ENCODE results near the gene MANSC4.

Gene MANSC4

DNA sequence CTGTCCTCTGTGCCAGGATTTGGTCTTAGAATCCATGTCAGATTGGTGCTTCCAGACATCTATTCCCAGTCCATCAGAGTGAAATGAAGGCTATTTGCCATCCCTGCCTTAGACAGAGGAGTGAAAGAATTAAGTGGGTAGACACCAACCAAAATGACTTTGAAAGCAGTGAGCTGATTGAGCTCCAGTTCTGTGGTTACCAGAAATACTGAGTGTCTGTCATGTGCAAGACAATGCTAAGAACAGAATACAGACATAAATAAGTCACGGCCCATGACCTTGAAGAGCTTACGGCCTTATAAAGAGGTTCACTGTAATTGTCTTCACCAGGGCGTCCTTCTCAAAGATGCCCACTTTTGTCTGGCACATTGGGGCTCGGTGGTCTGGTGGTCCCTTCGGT, 21.6 kb upstream of the MANSC4 start:
- Histone ChIP-seq H3K27ac (no peak overlapping the region), H3K27me3 (no peaks in the 10 kb centered on the region), H3K36me3 (peaks cover 19% of the 10 kb centered on the region), H3K4me1 (ENCODE audit: control insufficient read depth in 1 of 2, insufficient read depth in 1 of 2, low read depth in 1 of 2, low read length in 1 of 2) (peaks cover 4 to 21% of the 10 kb centered on the region in 2 experiments), H3K9me3 (no peaks in the 10 kb centered on the region), H3K4me3 (ENCODE audit: low read depth in 1 of 2, low read length in 1 of 2) (no peak overlapping the region)
- TF ChIP-seq CTCF (IDR thresholded peaks at IDR 0.05), result no peak

DNA sequence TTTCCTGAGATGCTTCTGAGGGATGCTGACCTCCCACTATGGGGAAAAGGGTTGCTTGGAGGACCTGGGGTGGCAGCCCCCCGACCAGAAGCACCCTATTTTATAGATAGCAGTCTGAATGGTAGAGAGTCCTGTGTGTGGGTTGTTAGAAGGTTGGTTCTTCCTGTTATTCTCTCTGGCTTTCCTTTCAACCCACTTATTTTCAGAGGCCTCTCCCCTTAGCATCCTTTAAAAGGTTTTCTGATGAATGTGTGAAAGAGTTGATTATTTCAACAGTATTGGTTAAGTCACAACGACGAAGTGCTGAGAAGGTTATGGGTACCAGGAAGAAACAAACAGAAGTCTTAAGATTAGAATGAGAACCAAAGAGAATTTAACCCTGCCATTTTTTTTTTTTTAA, 20.8 kb upstream of the MANSC4 start:
- Histone ChIP-seq H3K9me3 (no peaks in the 10 kb centered on the region), H3K4me1 (ENCODE audit: control insufficient read depth in 1 of 2, insufficient read depth in 1 of 2, low read depth in 1 of 2, low read length in 1 of 2) (peaks cover 4 to 21% of the 10 kb centered on the region in 2 experiments), H3K27ac (no peak overlapping the region), H3K27me3 (no peaks in the 10 kb centered on the region), H3K4me3 (ENCODE audit: low read depth in 1 of 2, low read length in 1 of 2) (no peak overlapping the region), H3K36me3 (peaks cover 24% of the 10 kb centered on the region)
- TF ChIP-seq CTCF (IDR thresholded peaks at IDR 0.05), result no peak

DNA sequence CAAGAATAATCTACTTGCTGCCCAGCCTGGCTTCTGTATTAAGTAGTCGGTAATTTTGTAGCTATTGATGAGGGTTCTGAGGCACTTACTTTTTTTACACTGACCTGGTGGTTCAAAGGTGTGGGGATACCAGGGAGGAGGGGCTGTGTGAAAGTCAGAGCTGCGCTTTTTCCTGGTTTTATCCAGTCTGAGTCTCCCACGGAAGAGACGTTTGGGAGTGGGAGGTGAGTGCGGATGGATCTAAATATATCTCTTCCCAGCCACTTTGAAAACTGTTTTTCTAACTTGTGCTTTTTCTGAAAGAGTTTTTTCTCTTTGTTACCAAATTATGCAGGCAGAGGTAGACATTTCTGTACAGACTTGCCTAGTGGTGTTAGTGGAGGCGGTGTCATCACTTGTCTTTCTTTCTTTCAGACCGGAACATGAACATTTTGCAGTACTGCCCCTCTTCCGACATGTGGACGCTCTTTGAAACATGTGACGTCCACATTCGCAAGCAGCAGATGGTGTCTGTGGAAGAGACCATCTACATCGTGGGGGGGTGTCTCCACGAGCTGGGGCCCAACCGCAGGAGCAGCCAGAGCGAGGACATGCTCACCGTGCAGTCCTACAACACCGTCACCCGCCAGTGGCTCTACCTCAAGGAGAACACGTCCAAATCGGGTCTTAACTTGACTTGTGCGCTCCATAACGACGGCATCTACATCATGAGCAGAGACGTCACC, 17.4 kb upstream of the MANSC4 start:
- Histone ChIP-seq H3K27me3 (no peaks in the 10 kb centered on the region), H3K27ac (no peak overlapping the region), H3K9me3 (no peaks in the 10 kb centered on the region), H3K4me3 (ENCODE audit: low read depth in 1 of 2, low read length in 1 of 2) (no peak overlapping the region), H3K4me1 (ENCODE audit: control insufficient read depth in 1 of 2, insufficient read depth in 1 of 2, low read depth in 1 of 2, low read length in 1 of 2) (peaks cover 4 to 15% of the 10 kb centered on the region in 2 experiments), H3K36me3 (peaks cover 32% of the 10 kb centered on the region)
- no peak for TF ChIP-seq CTCF (IDR thresholded peaks at IDR 0.05)

- no peak for TF ChIP-seq CTCF (IDR thresholded peaks at IDR 0.05)
- no peaks in the 10 kb centered on the region for H3K9me3 ChIP-seq
- H3K27me3 ChIP-seq, result no peaks in the 10 kb centered on the region
- H3K36me3 ChIP-seq, result peaks cover 44% of the 10 kb centered on the region
- H3K27ac ChIP-seq, result no peak overlapping the region
- H3K4me1 ChIP-seq (ENCODE audit: control insufficient read depth in 1 of 2, insufficient read depth in 1 of 2, low read depth in 1 of 2, low read length in 1 of 2), result peaks cover 4 to 13% of the 10 kb centered on the region in 2 experiments
- H3K4me3 ChIP-seq (ENCODE audit: low read depth in 1 of 2, low read length in 1 of 2), result no peak overlapping the region
These were observed 16.1 kb upstream of the MANSC4 start for GRCh38 chr12:27796128-27796527.

GRCh38 chr12:27794818-27795584, 15.0 kb upstream of the MANSC4 start:
- Histone ChIP-seq H3K36me3 (peaks cover 46% of the 10 kb centered on the region), H3K27me3 (no peaks in the 10 kb centered on the region), H3K4me3 (ENCODE audit: low read depth in 1 of 2, low read length in 1 of 2) (no peak overlapping the region), H3K27ac (no peak overlapping the region), H3K9me3 (no peaks in the 10 kb centered on the region), H3K4me1 (ENCODE audit: control insufficient read depth in 1 of 2, insufficient read depth in 1 of 2, low read depth in 1 of 2, low read length in 1 of 2) (peaks cover 0 to 2% of the 10 kb centered on the region in 2 experiments)
- no peak for TF ChIP-seq CTCF (IDR thresholded peaks at IDR 0.05)
